Measurements from ENCODE around the gene SLC39A6.
"Not testable (repeated sequence)": the region's sequence is repeated elsewhere in the genome, so short reads cannot be mapped to it uniquely, and the experiment has no call there.

The SLC39A6 gene

GRCh38 chr18:36083729-36084128 is 45.4 kb downstream of the SLC39A6 start:
- no peak for TF ChIP-seq CTCF (conservative IDR thresholded peaks at IDR 0.05)
- no peak overlapping the region for H3K27ac ChIP-seq

- H3K27ac ChIP-seq: not testable (repeated sequence)
These were observed 48.0 kb downstream of the SLC39A6 start for GRCh38 chr18:36081118-36081517.

GRCh38 chr18:36078751-36079529 is 50.2 kb downstream of the SLC39A6 start:
- TF ChIP-seq CTCF (conservative IDR thresholded peaks at IDR 0.05): no peak
- H3K27ac ChIP-seq: no peak overlapping the region

- H3K27ac ChIP-seq: not testable (repeated sequence)
These were observed 51.4 kb downstream of the SLC39A6 start for GRCh38 chr18:36077764-36078163.

GRCh38 chr18:36075862-36076587 is 53.1 kb downstream of the SLC39A6 start:
- no peak overlapping the region for H3K27ac ChIP-seq
- TF ChIP-seq CTCF (conservative IDR thresholded peaks at IDR 0.05): no peak

- TF ChIP-seq CTCF (conservative IDR thresholded peaks at IDR 0.05): no peak
These were observed 54.7 kb downstream of the SLC39A6 start for GRCh38 chr18:36074435-36074834.

GRCh38 chr18:36073676-36074075 is 55.5 kb downstream of the SLC39A6 start:
- TF ChIP-seq CTCF (conservative IDR thresholded peaks at IDR 0.05): no peak
- no peak overlapping the region for H3K27ac ChIP-seq

More at GRCh38 chr18:36074435-36074834, 54.7 kb downstream of the SLC39A6 start:
- H3K27ac ChIP-seq: no peak overlapping the region

- not testable (repeated sequence) for H3K27ac ChIP-seq
These were observed 56.7 kb downstream of the SLC39A6 start for GRCh38 chr18:36072406-36072805.

Measured in VCaP (cell line).